HepG2 (cell line): ENCODE data around the gene GPS2. TPM values are rescaled to one million over a fixed set of nuclear protein-coding genes. Genes with fewer than 3 reads are reported as not detected.
A peak's percentile ranks its signal among the peaks of the same experiment; 100 is the strongest.

Source experiments
- FOSL1 ChIP-seq: sonication (generic); formaldehyde crosslinking; IDR thresholded peaks from 2 replicates; pipeline ENCODE4 v1.9.0; 2021; ENCODE audit warnings: missing genetic modification reagents, borderline replicate concordance
- FOXC1 ChIP-seq: sonication (generic); formaldehyde crosslinking; IDR thresholded peaks from 2 replicates; pipeline ENCODE4 v1.8.0; 2022; ENCODE audit warnings: mild to moderate bottlenecking, missing genetic modification reagents, borderline replicate concordance
- FOXP4 ChIP-seq: sonication (generic); formaldehyde crosslinking; IDR thresholded peaks from 2 replicates; pipeline ENCODE4 v1.4.0; 2020; ENCODE audit warnings: missing genetic modification reagents
- GATAD2A ChIP-seq: IDR thresholded peaks from 2 replicates; pipeline ENCODE4 v1.6.1; 2016
- GTF2F1 ChIP-seq: fragments of 150-350 bp; IDR thresholded peaks from 2 replicates; pipeline ENCODE4 v1.6.1; 2014; ENCODE audit warnings: low read length
- HNRNPUL1 ChIP-seq: fragments of 200-400 bp; formaldehyde crosslinking; IDR thresholded peaks from 2 replicates; pipeline ENCODE4 v1.6.1; 2017; ENCODE audit warnings: low read depth, mild to moderate bottlenecking, low read length, moderate library complexity
- IKZF1 ChIP-seq: fragments of 450-650 bp; IDR thresholded peaks from 2 replicates; pipeline ENCODE4 v1.7.1; 2016
- JDP2 ChIP-seq: sonication (generic); formaldehyde crosslinking; IDR thresholded peaks from 2 replicates; pipeline ENCODE4 v1.8.1; 2022; ENCODE audit warnings: missing genetic modification reagents, borderline replicate concordance
- KLF6 ChIP-seq: IDR thresholded peaks from 2 replicates; pipeline ENCODE4 v1.8.0; 2016; ENCODE audit warnings: missing biosample characterization, missing genetic modification reagents
- MTF2 ChIP-seq: sonication (generic); formaldehyde crosslinking; IDR thresholded peaks from 2 replicates; pipeline ENCODE4 v1.5.0; 2020; ENCODE audit warnings: missing genetic modification reagents, borderline replicate concordance
- NFYB ChIP-seq: sonication (generic); formaldehyde crosslinking; IDR thresholded peaks from 2 replicates; pipeline ENCODE4 v1.4.0; 2020; ENCODE audit warnings: missing genetic modification reagents
- NFYC ChIP-seq: IDR thresholded peaks from 2 replicates; pipeline ENCODE4 v1.6.1; 2016; ENCODE audit warnings: missing genetic modification reagents, missing compliant biosample characterization
- RORA ChIP-seq: sonication (generic); formaldehyde crosslinking; IDR thresholded peaks from 2 replicates; pipeline ENCODE4 v1.5.0; 2020; ENCODE audit warnings: mild to moderate bottlenecking, missing genetic modification reagents, moderate library complexity
- SOX6 ChIP-seq, 2 experiments: fragments of 450-650 bp in 1 of 2; sonication (generic) in 1 of 2; formaldehyde crosslinking in 1 of 2; IDR thresholded peaks; 2 replicates each; pipeline versions ENCODE4 v1.4.0 to v1.6.1; 2017 to 2020; ENCODE audit warnings: antibody characterized with exemption in 1 of 2, mild to moderate bottlenecking in 1 of 2, missing genetic modification reagents in 1 of 2
- SRSF9 ChIP-seq: fragments of 200-400 bp; formaldehyde crosslinking; IDR thresholded peaks from 2 replicates; pipeline ENCODE4 v1.6.1; 2018; ENCODE audit warnings: borderline replicate concordance, mild to moderate bottlenecking, low read depth, low read length; ENCODE audit not compliant: insufficient read depth, poor library complexity, severe bottlenecking
- THAP7 ChIP-seq: sonication (generic); formaldehyde crosslinking; IDR thresholded peaks from 2 replicates; pipeline ENCODE4 v1.8.1; 2023; ENCODE audit warnings: mild to moderate bottlenecking, missing genetic modification reagents
- ZGPAT ChIP-seq: IDR thresholded peaks from 2 replicates; pipeline ENCODE4 v1.6.1; 2016; ENCODE audit warnings: mild to moderate bottlenecking
- ZNF331 ChIP-seq: sonication (generic); formaldehyde crosslinking; IDR thresholded peaks from 2 replicates; pipeline ENCODE4 v1.4.0; 2020; ENCODE audit warnings: missing genetic modification reagents
- ZNF383 ChIP-seq: sonication (generic); formaldehyde crosslinking; IDR thresholded peaks from 2 replicates; pipeline ENCODE4 v1.4.0; 2020; ENCODE audit warnings: missing genetic modification reagents, mild to moderate bottlenecking, borderline replicate concordance
- ZNF460 ChIP-seq: sonication (generic); formaldehyde crosslinking; IDR thresholded peaks from 2 replicates; pipeline ENCODE4 v1.5.1; 2020; ENCODE audit warnings: missing genetic modification reagents, mild to moderate bottlenecking, borderline replicate concordance
- ZNF709 ChIP-seq: sonication (generic); formaldehyde crosslinking; IDR thresholded peaks from 2 replicates; pipeline ENCODE4 v1.5.0; 2020; ENCODE audit warnings: mild to moderate bottlenecking, missing genetic modification reagents
- ZNF788 ChIP-seq: sonication (generic); formaldehyde crosslinking; IDR thresholded peaks from 2 replicates; pipeline ENCODE4 v1.5.0; 2020; ENCODE audit warnings: mild to moderate bottlenecking, missing genetic modification reagents, borderline replicate concordance
- polyA plus RNA-seq, 8 experiments: library from polyadenylated mRNA; depleted of rRNA in 3 of 8; stranded (reverse) in 7 of 8; unstranded in 1 of 8; fragments of >200 nt; fragmentation: Illumina TruSeq in 4 of 8; extraction: Trizol in 4 of 8; gene quantifications; 2 replicates each; pipeline versions ENCODE4 v1.2.1 to v1.2.3, GENCODE V29; 2011 to 2016; ENCODE audit warnings: low read depth in 4 of 8, missing spikeins in 1 of 8, mixed read lengths in 1 of 8; ENCODE audit not compliant: insufficient read depth in 1 of 8
- total RNA-seq, 5 experiments: library from RNA; depleted of rRNA; stranded (reverse); fragments of >200 nt; fragmentation: Illumina TruSeq; extraction: Trizol; gene quantifications; 2 replicates each; pipeline ENCODE4 v1.2.3, GENCODE V29; 2016; ENCODE audit warnings: low read depth in 1 of 5
- TF ChIP-seq, protein P1 (sequence below): sonication (generic); formaldehyde crosslinking; IDR thresholded peaks from 2 replicates; pipeline ENCODE4 v1.4.0; 2020; ENCODE audit warnings: missing genetic modification reagents, borderline replicate concordance

Gene GPS2
- total and polyA plus RNA-seq, 2 of the 13 experiments (the other 11 are each of a cell fraction or from before 2014, with no cell fraction given), result 58.0 to 59.4 TPM

- TF ChIP-seq THAP7 (no peak), IKZF1 (no peak), ZNF383 (CRISPR knock-in tag) (no peak), GTF2F1 (no peak), FOSL1 (no peak), NFYB (CRISPR knock-in tag) (no peak), JDP2 (CRISPR knock-in tag) (no peak), ZNF788 (CRISPR knock-in tag) (no peak; the same call in 1 of the 2 replicates), KLF6 (CRISPR knock-in tag) (no peak), NFYC (no peak), ZNF460 (CRISPR knock-in tag) (no peak), RORA (CRISPR knock-in tag) (no peak), ZNF709 (CRISPR knock-in tag) (0 out of 2 replicates have a peak, but pooled peaks have one; percentile 36), FOXC1 (peak; percentile 78; the same call in 1 of the 2 replicates), SOX6 (IDR thresholded peaks at IDR 0.05) (no peak), SOX6 (CRISPR knock-in tag; IDR thresholded peaks at IDR 0.05) (peak; percentile 16; the same call in 1 of the 2 replicates), HNRNPUL1 (no peak), MTF2 (CRISPR knock-in tag) (no peak; the same call in 1 of the 2 replicates), FOXP4 (CRISPR knock-in tag) (no peak), GATAD2A (CRISPR knock-in tag) (peak; percentile 50), ZGPAT (CRISPR knock-in tag) (peak; percentile 35; the same call in 1 of the 2 replicates), SRSF9 (no peak), ZNF331 (CRISPR knock-in tag) (0 out of 2 replicates have a peak, but pooled peaks have one; percentile 16)
- TF ChIP-seq, protein P1, sequence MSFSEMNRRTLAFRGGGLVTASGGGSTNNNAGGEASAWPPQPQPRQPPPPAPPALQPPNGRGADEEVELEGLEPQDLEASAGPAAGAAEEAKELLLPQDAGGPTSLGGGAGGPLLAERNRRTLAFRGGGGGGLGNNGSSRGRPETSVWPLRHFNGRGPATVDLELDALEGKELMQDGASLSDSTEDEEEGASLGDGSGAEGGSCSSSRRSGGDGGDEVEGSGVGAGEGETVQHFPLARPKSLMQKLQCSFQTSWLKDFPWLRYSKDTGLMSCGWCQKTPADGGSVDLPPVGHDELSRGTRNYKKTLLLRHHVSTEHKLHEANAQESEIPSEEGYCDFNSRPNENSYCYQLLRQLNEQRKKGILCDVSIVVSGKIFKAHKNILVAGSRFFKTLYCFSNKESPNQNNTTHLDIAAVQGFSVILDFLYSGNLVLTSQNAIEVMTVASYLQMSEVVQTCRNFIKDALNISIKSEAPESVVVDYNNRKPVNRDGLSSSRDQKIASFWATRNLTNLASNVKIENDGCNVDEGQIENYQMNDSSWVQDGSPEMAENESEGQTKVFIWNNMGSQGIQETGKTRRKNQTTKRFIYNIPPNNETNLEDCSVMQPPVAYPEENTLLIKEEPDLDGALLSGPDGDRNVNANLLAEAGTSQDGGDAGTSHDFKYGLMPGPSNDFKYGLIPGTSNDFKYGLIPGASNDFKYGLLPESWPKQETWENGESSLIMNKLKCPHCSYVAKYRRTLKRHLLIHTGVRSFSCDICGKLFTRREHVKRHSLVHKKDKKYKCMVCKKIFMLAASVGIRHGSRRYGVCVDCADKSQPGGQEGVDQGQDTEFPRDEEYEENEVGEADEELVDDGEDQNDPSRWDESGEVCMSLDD, result no peak
Observed at GRCh38 chr17:7280519-7281073, 34.6 kb downstream of the GPS2 start (continued).
